Testis (tissue), 3 donors: Measurements from ENCODE around the gene ALG1. TPM values are rescaled to one million over a fixed set of nuclear protein-coding genes. Genes with fewer than 3 reads are reported as not detected.
A peak's percentile ranks its signal among the peaks of the same experiment; 100 is the strongest.

ENCODE experiments used
- DNase-seq: peaks from one replicate; pipeline ENCODE4 v3.0.0-alpha.2; 2019
- H3K27ac ChIP-seq, 2 donors: fragments of 200-600 bp; sonication (generic); one replicate each; pipeline ENCODE4 v1.5.1; 2019
- H3K27me3 ChIP-seq: fragments of 200-600 bp; sonication (generic); one replicate; pipeline ENCODE4 v1.5.1; 2019
- H3K36me3 ChIP-seq: fragments of 200-600 bp; sonication (generic); one replicate; pipeline ENCODE4 v1.5.1; 2017; ENCODE audit warnings: low read depth; ENCODE audit errors: missing control alignments
- H3K4me1 ChIP-seq: fragments of 200-600 bp; sonication (generic); one replicate; pipeline ENCODE4 v1.5.1; 2019
- H3K4me3 ChIP-seq, 2 donors: fragments of 200-600 bp; sonication (generic); one replicate each; pipeline ENCODE4 v1.5.1; 2017 to 2019
- H3K9me3 ChIP-seq: fragments of 200-600 bp; sonication (generic); one replicate; pipeline ENCODE4 v1.5.1; 2017
- POLR2A ChIP-seq: fragments of 450-650 bp; IDR thresholded peaks from one replicate; pipeline ENCODE4 v1.6.1; 2017; ENCODE audit warnings: antibody characterized with exemption, mild to moderate bottlenecking, moderate library complexity
- WGBS, 2 donors: methylation state at CpG; one replicate each; pipeline ENCODE4 v1.1.5; 2018; 5-methylcytosine and 5-hydroxymethylcytosine counted together
- intact Hi-C: fragments of 100-400 bp; cut with DNase I; formaldehyde crosslinking; loops from one replicate; pipeline ENCODE4 v1.15.1; 2023; ENCODE audit warnings: low total_unique reads
- polyA plus RNA-seq: library from polyadenylated mRNA; stranded (reverse); fragments of 350-450 nt; fragmentation: Illumina TruSeq; extraction: RNeasy Lipid Tissue Mini Kit (QIAGEN cat#74804); gene quantifications from one replicate; pipeline ENCODE4 v1.2.3, GENCODE V29; 2014; ENCODE audit warnings: low read depth, low replicate concordance; ENCODE audit not compliant: insufficient read depth
- total RNA-seq, 2 donors: library from RNA; depleted of rRNA; stranded (reverse); fragments of >200 nt; gene quantifications; one replicate each; pipeline ENCODE4 v1.2.3, GENCODE V29; 2016
- TF ChIP-seq, protein P1 (sequence below), 3 experiments: fragments of 450-650 bp in 2 of 3; fragments of 200-600 bp in 1 of 3; sonication (generic) in 1 of 3; IDR thresholded peaks; one replicate each; pipeline ENCODE4 v1.5.1; 2016 to 2019; ENCODE audit warnings: antibody characterized with exemption in 3 of 3, mild to moderate bottlenecking in 2 of 3, moderate library complexity in 1 of 3

The ALG1 gene
- total and polyA plus RNA-seq, 3 donors from 2014 or later: 34.3 to 54.3 (median 35.9) TPM

DNA sequence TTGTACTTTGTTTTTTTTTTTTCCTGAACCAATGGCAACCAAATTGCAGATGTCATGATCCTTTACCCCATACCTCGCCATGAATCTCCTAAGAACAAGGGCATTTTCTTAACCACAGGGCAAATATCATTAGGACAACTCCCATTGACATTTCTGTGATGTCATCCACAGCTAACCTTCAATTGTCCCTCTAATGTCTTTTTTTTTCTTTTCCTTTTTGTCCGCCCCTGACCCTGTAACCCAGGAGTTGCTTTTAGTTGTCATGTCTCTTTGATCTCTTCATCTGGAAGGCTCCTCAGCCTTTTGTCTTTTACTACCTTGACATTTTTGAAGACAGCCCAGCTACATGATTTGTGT lies 37.5 kb upstream of the ALG1 start:
- H3K4me1 ChIP-seq: peaks cover 13% of the 10 kb centered on the region
- no peaks in the 10 kb centered on the region for H3K27me3 ChIP-seq
- no peaks in the 10 kb centered on the region for H3K9me3 ChIP-seq
- TF ChIP-seq POLR2A: no peak
- TF ChIP-seq, protein P1, sequence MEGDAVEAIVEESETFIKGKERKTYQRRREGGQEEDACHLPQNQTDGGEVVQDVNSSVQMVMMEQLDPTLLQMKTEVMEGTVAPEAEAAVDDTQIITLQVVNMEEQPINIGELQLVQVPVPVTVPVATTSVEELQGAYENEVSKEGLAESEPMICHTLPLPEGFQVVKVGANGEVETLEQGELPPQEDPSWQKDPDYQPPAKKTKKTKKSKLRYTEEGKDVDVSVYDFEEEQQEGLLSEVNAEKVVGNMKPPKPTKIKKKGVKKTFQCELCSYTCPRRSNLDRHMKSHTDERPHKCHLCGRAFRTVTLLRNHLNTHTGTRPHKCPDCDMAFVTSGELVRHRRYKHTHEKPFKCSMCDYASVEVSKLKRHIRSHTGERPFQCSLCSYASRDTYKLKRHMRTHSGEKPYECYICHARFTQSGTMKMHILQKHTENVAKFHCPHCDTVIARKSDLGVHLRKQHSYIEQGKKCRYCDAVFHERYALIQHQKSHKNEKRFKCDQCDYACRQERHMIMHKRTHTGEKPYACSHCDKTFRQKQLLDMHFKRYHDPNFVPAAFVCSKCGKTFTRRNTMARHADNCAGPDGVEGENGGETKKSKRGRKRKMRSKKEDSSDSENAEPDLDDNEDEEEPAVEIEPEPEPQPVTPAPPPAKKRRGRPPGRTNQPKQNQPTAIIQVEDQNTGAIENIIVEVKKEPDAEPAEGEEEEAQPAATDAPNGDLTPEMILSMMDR (IDR thresholded peaks at IDR 0.05): no peak
- H3K36me3 ChIP-seq: no peaks in the 10 kb centered on the region
- no peak for DNase-seq
- peak overlapping the region; percentile 85 to 86 for H3K4me3 ChIP-seq
- intact Hi-C loops: no loop called here
- H3K27ac ChIP-seq: peak overlapping the region; percentile 72 to 85
- WGBS, 2 donors: 10 to 15% methylated on average over 2 of the region's 2 CpGs

DNA sequence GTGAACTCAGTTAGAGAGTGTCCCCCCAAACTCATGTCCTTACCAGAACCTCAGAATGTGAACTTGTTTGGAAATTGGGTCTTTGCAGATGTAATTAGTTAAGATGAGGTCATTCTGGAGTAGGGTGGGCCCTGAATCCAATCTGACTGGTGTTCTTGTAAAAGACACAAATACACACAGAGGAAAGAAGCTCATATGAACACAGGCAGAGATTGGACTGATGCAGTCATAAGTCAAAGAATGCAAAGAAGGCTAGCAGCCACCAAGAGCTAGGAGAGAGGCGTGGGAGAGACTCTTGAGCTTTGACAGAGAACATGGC lies 35.8 kb upstream of the ALG1 start:
- 59 to 62% methylated on average over 1 of the region's 1 CpG for WGBS, 2 donors
- Histone ChIP-seq H3K4me1 (peaks cover 13% of the 10 kb centered on the region), H3K27me3 (no peaks in the 10 kb centered on the region), H3K27ac (no peak overlapping the region), H3K36me3 (no peaks in the 10 kb centered on the region), H3K4me3 (no peak overlapping the region), H3K9me3 (no peaks in the 10 kb centered on the region)
- no peak for DNase-seq
- TF ChIP-seq, protein P1 (IDR thresholded peaks at IDR 0.05): no peak
- TF ChIP-seq POLR2A: no peak
- intact Hi-C loops: no loop called here

DNA sequence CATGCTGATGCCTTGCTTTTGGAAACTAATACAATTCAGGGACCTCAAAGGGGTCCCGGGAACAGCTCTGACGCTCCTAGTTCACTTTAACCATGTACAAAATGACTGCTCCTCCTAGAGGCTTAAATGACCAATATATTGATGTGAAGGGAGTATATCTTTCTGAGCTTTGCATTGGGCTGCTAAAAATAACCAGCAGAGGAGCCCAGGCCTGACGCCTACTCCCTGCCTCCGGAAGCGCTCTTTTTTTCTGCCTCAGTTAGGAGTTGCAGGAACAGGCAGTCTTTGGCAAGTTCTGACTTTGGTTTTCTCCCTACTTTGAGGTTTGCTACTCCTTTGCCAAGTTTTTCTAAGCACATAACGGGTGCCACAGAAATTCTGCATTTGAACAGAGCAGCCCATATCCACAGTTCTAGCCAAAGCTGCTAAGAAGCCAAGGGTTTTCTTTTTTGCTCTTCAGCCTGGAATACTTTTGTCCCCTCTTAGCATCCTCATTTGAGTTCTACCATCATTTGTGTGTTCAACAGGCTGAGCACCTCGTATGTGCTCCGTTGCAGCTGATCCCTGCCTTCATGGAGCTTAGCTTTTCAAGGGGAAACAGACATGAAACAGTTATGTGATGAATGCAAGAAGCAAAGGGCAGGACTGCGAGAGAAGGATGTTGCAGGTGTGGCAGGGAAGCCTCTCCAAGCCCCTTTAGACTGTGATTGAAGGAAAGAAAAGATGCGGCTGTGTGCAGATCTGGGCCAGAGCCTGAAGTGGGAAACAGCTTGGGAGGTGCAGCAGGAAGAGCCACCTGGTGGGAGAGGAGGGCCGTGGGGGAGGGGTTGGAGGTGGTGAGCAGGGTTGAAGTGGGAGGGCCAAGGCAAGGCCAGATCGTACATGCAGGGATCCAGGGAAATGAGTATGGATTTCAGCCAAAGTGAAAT lies 35.2 kb upstream of the ALG1 start:
- no peaks in the 10 kb centered on the region for H3K36me3 ChIP-seq
- peaks cover 13% of the 10 kb centered on the region for H3K4me1 ChIP-seq
- H3K27me3 ChIP-seq: no peaks in the 10 kb centered on the region
- intact Hi-C loops: no loop called here
- WGBS, 2 donors: 37 to 45% methylated on average over 12 of the region's 12 CpGs
- no peak overlapping the region for H3K4me3 ChIP-seq
- H3K27ac ChIP-seq: no peak overlapping the region
- no peak for DNase-seq
- TF ChIP-seq POLR2A: no peak
- TF ChIP-seq, protein P1 (IDR thresholded peaks at IDR 0.05): no peak
- no peaks in the 10 kb centered on the region for H3K9me3 ChIP-seq

DNA sequence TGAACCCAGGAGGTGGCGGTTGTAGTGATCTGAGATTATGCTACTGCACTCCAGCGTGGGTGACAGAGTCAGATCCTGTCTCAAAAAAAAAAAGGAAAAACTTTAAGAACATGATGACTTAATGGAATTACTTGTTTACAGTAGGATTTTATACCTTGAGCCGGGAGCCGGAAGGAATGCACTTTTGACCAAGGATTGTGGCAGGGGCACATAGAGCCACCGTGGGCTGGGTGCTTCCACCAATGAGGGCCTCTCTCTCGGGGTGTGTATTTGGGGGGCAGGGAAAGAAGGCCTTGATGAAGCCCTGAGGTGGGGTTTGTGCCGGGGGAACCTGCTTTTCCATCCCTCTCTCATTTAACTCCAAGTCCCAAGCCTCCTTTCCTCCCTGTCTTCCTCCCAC lies 31.2 kb upstream of the ALG1 start:
- TF ChIP-seq POLR2A: no peak
- TF ChIP-seq, protein P1 (IDR thresholded peaks at IDR 0.05): no peak
- intact Hi-C loops: no loop called here
- no peaks in the 10 kb centered on the region for H3K36me3 ChIP-seq
- no peaks in the 10 kb centered on the region for H3K4me1 ChIP-seq
- H3K4me3 ChIP-seq: no peak overlapping the region
- DNase-seq: no peak
- no peak overlapping the region for H3K27ac ChIP-seq
- no peaks in the 10 kb centered on the region for H3K27me3 ChIP-seq
- WGBS, 2 donors: 81 to 82% methylated on average over 7 of the region's 7 CpGs
- no peaks in the 10 kb centered on the region for H3K9me3 ChIP-seq
